Kasumi-1 (cell line): Measurements from ENCODE around the gene CMIP.

Experiments used
- DNase-seq, 2 experiments: peaks; one replicate each; lab custom pipeline; 2025; lab: John Stamatoyannopoulos, UW

The CMIP gene

DNA sequence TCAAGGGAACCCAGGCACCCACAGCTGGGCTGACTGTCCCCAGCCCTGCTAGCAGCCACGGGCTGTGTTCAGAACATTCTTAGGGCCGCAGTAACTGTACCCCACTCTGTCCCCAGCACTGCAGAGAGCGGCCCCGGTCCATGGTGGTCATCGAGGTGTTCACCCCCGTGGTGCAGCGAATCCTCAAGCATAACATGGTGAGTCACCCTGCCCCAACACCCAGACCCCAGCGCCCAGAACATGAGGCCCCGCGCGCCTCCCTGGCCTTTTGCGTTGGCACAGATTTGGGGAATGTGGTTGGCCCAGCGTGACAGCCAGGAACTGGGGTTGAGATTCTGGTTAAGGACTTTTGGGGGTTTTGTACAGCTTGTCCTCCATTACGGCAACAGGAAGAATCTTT, 219.5 kb downstream of the CMIP start:
- no peak for DNase-seq

DNA sequence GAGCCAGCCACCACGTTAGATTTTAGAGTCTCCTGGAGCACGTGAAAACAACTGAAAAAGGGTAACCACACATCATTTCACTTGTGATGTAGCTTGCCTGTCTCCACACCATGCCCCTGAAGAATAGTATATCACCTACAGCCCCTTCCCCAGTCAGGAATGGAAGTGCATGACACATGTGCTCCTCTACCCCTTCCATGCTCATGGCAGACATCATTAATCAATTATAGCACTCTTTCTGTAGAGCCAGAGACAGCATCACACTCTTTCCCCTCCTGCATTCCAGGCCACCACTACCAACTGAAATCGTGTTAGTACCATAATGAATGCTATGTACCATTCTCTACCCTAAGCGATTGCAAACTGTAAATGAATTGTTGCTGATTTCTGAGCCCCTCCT, 221.0 kb downstream of the CMIP start:
- no peak for DNase-seq

DNA sequence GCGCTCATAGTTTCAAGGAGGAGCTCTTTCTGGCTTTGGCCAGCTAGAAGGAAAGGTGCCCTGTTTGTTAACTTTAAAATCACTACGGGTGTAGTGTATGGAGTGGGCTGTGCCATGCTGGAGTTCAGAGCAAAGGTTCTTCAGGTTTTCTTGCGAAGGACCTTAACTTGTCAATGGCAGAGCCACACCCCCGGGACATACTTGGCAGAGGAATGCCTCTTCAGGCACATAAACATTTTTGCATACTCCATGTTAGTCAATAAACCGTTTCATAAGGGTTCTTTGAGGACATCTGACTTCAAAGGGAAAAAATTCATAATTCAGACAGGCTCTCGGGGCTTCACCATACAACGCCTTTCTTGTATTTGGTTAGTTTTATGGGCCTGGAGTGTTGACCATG, 221.5 kb downstream of the CMIP start:
- no peak for DNase-seq

DNA sequence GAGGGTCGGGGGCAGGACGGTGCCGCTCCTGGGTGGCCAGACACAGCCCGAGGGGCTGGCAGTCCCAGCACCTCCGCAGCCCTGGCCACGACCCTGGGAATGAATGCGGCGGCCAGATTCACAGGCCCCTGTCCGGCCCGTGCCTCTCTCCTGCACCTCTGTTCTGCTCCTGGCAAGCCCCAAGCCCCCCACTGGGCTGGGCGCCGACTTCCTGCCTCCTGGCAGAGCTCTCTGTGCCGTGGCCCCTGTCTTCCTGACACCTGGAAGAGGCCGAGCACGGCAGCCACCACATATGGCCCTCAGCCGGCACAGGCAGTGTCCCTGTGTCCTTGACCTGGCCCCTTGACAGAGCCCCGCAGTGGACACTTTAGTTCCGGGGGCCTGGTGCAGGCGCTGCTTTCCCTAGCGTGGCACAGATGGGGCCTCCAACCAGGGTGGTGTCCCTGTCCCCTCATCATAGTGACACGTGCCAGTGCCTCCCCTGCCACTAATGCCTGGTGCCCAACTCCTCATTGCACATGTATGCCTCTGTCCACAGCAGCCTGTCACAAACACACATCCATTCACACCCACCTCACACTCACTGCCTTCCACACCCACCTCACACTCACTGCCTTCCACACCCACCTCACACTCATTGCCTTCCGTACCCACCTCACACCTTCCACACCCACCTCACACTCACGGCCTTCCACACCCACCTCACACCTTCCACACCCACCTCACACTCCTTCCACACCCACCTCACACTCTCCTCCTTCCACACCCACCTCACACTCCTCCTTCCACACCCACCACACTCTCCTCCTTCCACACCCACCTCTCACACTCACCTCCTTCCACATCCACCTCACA, 223.9 kb downstream of the CMIP start:
- DNase-seq: no peak

DNA sequence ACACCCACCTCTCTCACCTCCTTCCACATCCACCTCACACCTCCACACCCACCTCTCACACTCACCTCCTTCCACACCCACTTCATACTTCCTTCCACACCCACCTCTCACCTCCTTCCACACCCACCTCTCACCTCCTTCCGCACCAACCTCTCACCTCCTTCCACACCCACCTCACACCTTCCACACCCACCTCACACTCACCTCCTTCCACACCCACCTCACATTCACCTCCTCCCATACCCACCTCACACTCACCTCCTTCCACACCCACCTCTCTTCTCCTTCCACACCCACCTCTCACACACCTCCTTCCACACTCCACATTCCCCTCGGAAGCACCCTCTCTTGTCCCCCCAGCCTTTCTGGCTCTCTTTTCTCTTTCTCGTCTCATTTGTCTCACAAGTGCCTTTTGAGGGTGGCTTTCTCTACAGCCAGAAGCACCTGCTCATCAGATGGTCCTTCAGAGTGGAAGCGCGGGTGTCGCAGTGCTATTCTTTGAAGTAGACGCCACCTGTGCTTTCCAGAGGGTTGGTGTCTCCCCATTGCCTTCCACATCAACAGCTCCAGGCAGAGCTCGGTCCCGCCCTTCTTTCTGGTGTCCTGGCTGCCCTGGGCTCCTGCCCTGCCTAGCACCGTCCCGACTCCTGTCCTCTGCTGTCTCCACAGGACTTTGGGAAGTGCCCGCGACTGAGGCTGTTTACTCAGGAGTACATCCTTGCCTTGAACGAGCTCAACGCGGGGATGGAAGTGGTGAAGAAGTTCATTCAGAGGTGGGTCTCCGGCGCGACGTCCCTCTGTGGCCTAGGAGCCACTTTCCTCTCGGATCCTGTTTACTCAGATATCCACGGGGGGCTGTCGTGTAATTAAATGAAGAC, 225.1 kb downstream of the CMIP start:
- DNase-seq: no peak

DNA sequence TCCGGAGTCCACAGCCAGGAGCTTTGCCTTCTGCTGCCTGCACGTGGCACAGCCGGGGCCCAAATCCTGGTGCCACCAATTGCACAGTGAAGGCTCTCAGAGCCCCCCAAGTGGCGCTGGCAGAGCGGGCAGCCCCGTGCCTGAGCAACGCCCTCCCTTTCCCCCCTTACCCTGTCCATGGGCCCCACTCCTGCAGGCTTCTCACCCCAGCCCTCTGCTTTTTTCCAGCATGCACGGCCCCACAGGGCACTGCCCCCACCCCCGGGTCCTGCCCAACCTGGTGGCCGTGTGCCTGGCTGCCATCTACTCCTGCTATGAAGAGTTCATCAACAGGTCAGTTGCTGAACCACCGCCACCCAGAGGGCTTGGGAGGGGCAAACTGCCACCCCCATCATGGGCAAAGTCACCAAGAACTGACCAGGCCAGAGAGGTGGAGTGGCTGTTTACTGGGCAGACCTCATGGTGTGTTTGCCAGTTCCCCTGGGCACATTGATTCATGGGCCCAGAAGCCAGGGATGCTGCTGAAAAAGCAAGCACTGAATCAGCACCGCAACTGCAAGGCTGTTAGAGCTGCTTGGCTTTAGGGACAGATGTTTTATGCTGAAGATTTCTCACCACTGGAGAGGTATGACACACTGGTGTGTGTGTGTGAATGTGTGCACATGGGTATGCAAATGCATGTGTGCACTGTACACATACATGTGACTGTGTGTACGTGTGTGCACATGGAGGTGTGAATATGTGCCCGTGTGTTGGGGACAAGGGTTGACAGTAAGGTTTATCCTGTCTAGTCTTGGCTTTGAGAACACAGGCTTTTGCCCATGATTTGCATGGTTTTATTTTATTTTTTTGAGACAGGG, 227.4 kb downstream of the CMIP start:
- DNase-seq: no peak

DNA sequence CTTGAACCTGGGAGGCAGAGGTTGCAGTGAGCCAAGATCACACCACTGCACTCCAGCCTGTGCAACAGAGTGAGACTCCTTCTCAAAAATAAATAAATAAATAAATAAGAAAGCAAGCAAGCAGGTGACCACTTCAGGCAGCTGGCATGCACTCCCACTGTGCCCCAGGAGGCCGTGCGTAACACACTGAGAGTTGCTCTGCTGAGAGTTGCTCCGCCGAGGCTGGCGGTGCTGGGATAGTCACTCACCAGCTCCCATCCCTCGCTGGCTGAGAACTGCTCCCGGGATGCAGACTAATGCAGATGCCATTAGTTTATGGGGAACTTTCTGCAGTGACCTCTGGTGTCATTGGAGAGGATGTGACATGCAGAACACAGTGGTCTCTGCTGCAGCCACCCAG, 228.8 kb downstream of the CMIP start:
- DNase-seq: no peak

DNA sequence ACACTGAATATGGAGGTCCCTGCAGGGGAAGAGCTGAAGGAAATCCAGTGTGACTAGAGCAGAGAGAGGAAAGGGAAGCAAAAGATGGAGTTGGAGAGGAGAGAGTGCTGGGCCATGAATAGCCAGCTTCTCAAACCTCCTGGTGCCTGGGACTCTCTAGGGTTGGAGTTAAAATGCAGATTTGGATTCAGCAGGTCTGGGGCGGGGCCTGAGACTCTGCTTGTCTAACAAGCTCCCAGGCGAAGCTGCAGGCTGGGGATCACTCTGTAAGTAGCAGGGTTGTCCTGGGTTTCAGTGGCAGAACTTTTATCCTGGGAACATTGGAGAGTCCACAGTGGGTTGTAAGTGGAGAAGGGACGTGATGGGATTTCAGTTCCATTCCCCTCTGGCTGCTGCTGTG, 231.1 kb downstream of the CMIP start:
- DNase-seq: no peak

DNA sequence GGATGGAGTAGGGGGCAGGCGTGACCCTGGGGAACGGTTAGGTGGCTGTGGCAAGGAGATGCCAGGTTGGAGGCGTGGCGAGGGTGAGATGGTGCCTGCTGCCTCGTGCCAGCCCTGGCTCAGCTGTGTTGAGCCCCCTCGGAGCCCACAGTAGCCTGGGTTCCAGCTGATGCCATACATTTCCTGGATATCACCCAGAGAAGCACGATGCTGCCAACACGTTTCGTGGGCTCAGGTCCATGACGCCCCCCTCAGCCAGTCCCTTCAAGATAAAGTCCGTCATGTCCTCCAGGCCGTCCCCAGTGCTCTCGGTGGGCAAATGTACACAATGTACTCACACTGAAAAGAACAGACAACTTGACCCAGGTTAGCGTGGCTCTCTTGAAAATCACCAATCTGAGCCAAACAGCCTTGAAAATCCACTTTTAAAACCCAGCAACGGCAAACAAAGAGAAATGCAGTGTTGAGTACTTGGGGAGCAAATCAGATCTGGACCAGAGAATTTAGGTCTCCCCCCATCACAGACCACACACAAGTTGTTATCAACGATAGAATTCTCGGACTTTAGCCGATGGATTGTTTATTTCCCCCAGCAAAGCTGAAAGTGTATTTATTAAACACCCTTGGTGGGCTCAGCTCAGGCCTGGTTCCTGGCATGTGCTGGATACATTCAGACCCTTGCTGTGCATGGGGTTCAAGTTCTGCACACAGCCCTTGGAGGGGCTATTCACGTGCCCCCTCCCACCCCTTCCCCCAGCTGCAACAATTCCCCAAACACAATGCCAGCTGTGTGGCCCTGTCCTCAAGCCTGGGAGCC, 231.7 kb downstream of the CMIP start:
- no peak for DNase-seq

DNA sequence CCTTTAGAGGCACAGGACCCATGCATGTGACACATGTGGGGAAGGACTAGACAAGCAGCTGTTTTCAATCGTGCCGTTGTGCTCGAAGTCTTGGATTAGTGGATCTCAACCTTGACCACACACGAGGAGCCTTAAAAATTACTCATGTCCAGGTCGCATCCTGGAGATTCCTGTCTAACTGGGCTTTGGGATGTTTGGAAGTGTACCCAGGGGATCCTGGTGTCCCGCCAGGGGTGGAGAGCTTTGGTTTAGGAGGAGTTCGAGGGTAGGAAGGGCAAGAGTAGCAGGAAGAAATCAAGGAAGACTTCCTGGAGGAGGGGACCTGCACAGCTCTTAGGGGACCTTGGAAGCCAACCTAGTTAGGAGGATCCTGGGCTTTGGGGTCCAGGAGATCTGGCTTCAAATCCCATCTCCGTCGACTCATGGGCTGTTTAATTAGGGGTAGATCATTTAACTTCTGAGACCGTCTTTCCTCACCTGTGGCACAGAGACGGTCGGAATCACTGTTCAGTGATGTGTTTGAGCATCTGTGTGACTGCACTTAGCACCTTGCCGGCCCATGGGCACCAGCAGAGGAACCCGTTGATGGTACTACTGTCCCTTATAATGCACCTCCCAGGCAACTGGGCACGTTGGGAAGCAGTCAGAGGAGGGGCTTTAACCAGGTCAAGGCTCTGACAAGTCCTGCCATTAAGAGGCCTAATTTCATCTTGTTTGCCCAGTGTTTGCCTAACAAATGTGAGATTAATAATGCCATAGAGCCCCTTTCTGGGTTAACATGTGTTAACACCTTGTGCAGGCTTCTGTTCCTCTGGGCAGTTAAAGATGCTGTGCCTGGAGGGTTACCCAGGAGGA, 232.5 kb downstream of the CMIP start:
- DNase-seq: no peak

DNA sequence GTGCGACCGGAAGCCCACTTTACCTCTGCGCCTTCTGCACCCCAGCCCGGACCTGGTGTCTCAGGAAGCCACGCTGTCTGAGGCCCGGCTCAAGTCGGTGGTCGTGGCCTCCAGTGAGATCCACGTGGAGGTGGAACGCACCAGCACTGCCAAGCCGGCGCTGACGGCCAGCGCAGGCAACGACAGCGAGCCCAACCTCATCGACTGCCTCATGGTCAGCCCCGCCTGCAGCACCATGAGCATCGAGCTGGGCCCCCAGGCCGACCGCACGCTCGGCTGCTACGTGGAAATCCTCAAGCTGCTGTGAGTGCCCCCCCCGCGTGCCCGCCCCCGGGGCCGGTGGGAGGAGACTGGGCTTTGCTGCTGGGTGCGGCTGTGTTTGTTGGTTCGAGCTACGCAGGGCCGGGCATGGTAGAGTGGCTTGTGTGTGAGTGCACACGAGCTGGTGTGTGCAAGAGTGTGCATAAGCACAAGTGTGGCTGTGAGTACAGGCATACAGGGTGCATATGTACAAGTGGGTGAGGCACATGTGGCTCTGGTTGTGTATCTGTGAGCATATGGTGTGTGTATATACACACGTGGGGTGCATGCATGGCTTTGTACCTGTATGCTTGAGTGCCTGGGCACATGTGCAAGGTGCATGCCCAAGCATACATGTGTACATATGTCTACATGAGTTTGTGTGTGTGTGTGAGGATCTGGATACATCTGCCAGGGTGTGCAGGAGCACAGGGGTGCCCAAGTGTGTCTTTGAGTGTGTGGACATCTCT, 233.9 kb downstream of the CMIP start:
- DNase-seq: no peak

DNA sequence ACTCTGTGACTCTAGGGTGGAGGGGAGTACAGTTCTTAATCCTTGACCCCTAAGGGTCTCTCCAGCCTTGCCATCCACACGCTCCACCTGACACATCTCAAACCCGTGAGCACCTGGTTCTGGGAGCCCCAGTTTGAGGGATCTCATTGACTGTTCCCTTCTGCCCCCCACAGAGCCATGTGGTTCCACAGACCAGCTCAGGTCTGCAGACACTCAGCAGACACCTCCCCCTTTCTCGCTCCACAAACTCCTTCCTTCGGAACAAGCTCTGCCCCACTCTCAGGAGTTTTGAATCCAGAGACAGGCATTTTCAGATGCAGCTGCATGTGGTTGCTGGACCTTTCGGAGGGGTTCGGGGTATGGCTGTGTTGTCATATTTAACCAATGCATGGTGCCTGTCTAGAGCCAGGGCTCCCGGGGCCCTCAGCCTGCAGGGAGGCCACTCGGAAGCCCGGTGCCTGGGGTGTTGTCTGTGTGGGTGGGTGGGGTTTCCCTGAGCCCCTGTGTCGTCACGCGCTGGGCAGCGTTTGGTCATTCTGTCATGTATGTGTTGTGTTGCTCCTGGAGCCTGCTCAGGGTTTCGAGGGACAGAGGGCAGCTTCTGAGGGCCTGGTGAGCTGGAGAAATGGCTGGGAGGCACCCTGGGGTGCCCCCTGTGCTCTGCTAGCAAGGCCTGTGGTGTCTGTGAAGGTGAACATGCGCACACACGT, 235.3 kb downstream of the CMIP start:
- DNase-seq: no peak

DNA sequence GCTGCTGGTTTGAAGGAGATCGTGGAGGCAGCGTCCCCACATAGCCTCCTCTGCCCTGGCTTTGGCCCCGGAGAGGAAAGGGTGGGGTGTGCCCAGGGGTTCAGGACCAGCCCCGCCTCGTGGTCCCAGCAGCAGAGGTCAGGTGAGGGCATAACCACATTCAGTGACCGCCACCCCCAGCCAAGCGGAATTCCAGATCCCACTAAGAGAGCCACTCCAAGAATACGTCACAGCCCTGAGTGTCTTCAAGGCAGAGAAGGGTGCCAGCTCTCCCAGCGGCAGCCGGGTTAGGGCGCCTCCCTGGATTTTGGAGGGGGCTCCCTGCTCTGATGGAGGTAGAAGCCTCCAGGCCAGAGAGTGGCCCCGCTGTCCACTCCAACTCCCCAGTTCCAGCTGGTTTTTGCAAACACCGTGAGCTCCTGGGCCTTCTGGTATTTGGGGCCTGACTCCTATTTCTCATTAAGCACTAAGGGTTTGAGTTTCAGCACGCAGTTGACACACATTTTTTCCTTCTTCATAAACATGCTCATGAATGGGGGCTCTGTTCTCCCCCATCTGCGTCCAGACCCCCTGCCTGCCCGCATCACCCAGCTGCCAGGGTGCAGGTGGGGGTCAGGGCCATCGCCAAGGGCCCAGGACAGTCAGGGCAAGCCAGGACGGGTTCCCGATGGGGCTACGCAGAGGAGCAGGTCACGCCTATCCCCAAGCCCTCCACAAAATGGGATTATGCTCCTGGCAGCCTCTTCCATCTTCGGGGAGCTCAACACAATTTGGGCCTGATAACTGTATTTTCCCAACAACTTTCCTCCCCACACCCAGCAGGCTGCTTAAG, 236.1 kb downstream of the CMIP start:
- DNase-seq: no peak

DNA sequence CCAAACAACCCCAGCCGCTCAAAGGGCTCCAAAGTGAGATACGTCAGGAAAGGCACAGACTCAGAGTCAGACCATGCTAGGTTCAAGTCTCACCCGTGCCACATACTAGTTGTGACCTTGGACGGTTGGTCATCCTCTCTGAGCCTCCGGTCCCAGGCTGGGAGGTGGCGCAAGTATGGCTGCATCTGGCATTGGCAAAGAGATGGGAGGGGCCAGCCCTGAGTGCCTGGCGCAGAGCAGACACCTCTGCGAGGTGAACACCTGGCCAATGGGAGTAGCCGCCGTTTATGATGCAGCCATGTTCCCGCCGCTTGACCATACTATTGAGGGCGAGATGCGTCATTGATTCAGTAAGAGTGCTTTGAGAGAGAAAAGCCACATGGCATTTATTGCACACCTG, 236.7 kb downstream of the CMIP start:
- no peak for DNase-seq

DNA sequence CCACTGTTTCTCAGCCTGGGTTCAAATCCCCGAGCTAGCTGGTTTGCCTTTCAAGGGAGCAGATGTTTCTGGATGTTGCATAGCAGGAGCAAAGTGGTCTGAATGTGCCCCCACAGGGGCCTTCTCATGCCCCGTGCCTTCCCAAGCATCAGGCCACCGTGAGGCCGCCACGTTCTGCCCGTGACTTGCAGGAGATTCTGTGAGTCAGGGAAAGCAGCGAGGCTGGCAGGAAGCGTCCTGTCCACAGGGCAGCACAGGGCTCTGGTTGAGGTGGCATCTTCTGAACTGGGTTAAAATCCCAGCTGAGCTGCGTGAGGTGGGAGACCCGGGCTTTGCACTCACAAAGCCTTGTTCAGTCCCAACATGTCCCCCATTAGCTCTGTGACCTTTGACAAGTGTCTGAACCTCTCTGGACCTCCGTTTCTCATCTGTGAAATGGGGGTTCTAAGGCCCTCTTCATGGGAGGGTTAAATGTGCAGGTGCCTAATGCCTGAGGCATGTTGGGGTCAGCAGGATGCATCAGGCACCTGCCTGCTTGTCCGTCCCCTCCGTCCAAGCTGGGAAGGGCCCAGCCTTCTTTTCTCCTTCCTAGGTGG, 239.7 kb downstream of the CMIP start:
- DNase-seq: no peak

DNA sequence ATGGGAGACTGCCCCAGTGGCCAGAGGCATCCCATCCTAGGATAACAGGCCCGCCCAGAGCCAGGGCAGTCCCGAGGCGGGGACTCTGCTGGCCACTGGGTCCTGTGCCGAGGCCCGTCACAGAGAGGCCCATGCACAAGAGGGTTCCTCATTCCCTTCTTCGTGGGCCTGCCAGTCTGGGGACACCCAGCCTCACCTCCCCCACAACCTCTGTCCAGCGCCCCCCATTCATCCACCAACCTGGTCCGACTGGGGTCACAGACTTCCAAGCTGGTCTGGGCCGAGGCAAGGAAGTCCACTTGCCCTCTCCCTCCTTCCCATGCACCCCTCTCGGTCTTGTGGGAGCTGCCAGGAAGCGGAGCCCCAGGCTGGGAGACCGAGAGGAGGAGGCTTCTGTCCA, 240.3 kb downstream of the CMIP start:
- DNase-seq: no peak

DNA sequence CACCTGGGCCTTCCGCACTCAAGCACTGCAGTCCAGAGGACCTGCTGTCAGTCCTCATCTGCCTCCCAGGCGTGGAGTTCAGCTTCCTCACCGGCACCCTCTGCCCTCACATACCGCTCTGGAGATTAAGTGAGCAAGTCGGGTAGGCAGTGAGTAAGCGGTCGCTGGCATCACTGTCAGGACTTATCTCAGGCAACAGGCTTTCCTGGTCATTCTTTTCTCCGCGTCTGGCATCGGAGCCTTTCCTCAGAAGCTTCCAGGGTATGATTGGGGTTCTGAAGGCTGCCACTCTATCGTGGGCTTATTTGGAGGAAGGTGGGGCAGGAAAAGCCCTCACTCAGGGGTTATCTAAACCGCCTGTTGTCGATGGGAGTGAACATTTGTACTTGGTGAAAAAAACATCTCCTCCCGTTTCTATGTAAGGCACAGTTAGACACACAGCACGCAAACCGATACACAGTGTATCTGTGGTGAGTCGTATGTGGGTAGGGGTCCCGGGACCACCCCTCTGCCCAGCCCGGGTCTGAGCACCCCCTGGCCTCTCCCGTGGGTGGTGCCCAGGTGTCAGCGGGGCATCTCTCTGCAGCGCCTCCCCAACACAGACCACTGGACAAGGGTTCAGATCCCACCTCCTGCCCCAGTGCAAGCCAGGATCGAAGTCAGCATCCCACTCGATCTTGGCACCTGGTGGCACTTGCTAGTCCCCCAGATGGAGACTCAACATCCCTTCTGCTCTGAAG, 242.0 kb downstream of the CMIP start:
- no peak for DNase-seq
